DMS114 treated with DMSO at 0.1 percent for 48 hours (cell line): Measurements from ENCODE around the gene DMP1.

Source experiments
- DNase-seq: peaks from one replicate; lab custom pipeline; 2025; ENCODE audit not compliant: unreplicated experiment; lab: John Stamatoyannopoulos, UW

DMP1 gene, protein sequence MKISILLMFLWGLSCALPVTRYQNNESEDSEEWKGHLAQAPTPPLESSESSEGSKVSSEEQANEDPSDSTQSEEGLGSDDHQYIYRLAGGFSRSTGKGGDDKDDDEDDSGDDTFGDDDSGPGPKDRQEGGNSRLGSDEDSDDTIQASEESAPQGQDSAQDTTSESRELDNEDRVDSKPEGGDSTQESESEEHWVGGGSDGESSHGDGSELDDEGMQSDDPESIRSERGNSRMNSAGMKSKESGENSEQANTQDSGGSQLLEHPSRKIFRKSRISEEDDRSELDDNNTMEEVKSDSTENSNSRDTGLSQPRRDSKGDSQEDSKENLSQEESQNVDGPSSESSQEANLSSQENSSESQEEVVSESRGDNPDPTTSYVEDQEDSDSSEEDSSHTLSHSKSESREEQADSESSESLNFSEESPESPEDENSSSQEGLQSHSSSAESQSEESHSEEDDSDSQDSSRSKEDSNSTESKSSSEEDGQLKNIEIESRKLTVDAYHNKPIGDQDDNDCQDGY

DNA sequence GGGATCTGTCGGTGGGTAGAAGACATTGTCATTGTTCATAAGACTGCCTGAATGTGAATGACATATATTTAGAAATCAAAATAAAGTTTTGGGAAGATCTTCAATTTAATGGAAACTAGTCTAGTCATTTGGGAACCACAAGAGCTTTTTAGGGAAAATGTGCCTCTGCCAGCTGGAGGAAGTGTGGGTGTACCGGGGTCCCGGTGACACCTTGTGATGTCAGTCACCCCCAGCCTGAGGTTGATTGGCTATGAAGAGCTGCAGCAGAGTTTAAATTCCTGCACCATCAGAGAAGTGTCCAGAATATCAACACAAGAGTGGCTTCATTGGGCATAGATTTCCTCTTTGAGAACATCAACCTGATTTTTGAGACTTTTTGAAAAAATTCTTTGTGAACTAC lies at the start of gene DMP1:
TSS of gene DMP1 (plus strand) at position 301 of the 400 bp plus-strand sequence. CDS start 6,213 bp downstream, outside the sequence.
- no peak for DNase-seq

GRCh38 chr4:87601361-87601760 lies 48.7 kb upstream of the DMP1 start:
- DNase-seq = no peak

- DNase-seq = no peak
Measured at GRCh38 chr4:87608229-87608628, 41.9 kb upstream of the DMP1 start, which contains the start of gene DSPP. Gene DSPP, plus strand, starts transcription at chr4:87608529. Its CDS starts 2,380 bp downstream, at chr4:87610909.

DNA sequence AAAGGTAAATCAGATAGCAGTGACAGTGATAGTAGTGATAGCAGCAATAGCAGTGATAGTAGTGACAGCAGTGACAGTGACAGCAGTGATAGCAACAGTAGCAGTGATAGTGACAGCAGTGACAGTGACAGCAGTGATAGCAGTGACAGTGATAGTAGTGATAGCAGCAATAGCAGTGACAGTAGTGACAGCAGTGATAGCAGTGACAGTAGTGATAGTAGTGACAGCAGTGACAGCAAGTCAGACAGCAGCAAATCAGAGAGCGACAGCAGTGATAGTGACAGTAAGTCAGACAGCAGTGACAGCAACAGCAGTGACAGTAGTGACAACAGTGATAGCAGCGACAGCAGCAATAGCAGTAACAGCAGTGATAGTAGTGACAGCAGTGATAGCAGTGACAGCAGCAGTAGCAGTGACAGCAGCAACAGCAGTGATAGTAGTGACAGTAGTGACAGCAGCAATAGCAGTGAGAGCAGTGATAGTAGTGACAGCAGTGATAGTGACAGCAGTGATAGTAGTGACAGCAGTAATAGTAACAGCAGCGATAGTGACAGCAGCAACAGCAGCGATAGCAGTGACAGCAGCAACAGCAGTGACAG lies 35.7 kb upstream of the DMP1 start:
- no peak for DNase-seq

DNA sequence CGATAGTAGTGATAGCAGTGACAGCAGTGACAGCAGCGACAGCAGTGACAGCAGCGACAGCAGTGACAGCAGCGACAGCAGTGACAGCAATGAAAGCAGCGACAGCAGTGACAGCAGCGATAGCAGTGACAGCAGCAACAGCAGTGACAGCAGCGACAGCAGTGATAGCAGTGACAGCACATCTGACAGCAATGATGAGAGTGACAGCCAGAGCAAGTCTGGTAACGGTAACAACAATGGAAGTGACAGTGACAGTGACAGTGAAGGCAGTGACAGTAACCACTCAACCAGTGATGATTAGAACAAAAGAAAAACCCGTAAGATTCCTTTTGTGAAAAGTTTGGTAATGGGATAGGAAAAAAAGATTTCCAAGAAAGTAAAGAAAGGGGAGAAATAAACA lies 33.8 kb upstream of the DMP1 start:
- no peak for DNase-seq

GRCh38 chr4:87620086-87620485 lies 30.0 kb upstream of the DMP1 start:
- DNase-seq = no peak

DNA sequence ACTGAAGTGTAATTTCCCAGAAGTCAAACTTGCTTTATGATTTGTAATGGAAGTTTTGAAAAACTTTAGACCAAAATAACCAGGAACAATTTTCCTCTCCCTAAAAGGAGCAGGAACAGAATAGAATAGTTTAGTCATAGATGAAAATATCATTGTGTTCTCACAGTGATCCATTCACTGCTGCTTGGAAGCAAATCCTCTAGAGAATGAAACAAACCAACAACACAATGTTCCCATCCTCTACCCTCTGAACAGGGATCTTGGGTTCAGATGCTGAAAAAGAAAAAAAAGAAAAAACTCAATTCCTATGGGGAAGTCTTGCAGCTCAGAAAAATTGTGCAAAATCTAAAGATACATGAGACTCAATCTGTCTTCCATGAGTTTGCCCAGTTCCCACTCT lies 29.6 kb upstream of the DMP1 start:
- no peak for DNase-seq

DNA sequence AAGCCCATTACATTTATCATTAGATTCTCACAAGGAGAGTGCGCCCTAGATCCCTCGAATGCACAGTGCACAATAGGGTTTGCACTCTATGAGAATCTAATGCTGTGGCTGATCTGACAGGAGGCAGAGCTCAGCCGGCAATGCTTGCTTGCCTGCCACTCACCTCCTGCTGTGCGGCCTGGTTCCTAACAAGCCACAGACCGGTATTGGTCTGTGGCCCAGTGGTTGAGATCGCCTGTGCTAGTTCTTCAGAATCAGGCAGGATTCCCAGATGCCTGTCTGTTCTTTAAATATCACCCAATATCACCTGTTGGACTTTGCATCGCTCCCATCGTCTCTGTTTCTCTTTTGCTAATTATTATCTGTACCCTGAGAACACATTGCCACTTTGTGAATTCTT lies 27.8 kb upstream of the DMP1 start:
- DNase-seq = no peak

DNA sequence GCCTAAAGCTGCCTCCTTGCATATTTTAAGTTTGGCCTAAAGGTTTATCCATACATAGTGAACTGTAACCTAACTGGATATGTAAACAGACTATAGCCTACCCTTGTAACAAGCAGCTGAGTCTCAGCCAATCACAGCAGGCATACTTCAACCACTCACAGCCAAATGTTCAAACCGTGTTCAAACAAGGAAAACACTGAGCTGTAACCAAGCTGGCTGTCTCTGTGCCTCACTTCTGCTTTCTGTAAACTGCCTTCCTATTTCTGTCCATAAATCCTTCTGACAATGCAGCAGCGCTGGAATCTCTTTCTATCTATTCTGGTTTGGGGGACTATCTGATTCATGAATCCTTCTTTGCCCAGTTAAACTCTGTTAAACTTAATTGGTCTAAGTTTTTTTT lies 25.4 kb upstream of the DMP1 start:
- DNase-seq = no peak

DNA sequence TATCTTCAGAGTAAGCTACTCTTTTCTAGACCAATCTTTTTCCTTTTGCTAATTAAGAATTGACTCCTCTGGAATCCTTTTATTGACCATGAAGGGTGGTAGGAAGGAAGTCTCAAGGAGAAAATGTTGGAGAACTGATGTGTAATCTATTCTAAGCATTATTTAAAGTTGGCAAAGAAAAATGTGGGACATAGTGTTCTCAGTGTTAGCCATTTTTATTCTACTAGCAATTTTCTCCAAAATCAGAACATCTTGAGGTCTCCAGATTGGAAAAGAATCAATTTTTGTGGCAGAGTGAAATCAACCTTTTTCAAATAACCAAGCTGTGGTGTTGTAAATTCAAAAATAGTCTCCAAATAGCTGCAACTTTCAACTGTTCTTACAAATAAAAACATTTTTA lies 18.4 kb upstream of the DMP1 start:
- no peak for DNase-seq

- DNase-seq = no peak
Measured at GRCh38 chr4:87632469-87632868, 17.6 kb upstream of the DMP1 start.

GRCh38 chr4:87633243-87633642 lies 16.8 kb upstream of the DMP1 start:
- no peak for DNase-seq

GRCh38 chr4:87644286-87644685 lies 5.8 kb upstream of the DMP1 start:
- no peak for DNase-seq

DNA sequence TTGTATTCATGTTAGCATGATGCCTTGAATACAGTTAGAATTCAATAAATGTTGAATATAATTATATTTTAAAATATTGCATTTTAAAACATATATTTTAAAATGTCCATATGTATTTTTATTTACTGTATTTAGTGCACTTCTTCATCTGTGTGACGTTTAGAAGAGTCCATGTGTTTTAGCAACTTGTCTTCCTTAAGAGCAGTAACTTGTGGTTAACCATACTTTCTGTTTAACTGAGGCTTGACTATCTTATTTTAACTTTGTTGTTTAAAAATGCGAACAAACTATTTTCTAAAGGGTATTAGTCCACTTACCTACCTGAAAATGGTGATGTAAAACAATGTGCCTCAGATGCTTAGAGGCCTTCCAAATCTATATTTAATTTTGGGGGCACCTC lies 858 bp downstream of the DMP1 start:
- no peak for DNase-seq

DNA sequence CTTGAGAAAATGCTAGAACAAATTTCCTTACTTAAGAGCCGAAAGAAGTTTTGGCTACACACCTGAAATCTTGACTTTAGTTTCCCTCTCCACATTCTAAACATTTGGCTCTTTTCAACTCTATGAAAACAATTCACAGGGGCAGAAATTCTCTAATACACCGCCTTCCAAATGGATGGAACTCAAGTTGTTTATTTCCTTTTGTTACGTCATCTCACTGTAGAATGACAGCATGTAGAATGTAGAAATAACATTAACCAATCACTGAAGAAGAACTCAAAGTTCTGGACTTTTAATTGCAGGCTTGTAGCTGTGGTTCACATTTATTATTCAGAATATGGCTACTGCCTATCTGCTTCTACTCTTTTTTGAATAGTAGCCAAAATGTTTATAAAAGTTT lies 1.9 kb downstream of the DMP1 start:
- DNase-seq = no peak

DNA sequence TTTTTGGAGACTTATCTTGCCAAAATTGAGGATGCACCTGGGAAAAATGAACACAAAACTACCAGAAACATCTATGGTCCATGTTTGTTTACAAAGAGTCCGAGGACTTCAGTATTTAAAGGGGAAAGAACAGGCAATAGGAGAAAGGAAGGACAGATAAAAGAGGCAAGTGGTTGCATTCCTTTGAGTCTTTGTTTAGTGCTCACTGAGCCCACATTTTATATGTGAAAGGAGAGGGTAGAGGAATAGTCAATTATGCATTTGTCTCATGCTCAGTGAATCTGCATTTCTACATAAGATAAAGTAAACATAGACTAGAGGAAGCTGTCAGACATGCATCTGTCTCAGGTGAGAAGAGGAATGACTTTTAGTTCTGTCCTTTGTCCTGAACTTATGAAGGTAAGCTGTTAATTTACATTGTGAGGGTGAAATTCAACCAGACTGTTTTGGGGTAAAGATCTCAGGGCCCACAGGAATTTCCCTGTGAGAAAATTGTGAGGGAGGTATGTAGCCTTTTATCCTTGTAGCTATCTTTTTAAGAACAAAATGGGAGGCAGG lies 4.5 kb downstream of the DMP1 start:
- DNase-seq = no peak

DNA sequence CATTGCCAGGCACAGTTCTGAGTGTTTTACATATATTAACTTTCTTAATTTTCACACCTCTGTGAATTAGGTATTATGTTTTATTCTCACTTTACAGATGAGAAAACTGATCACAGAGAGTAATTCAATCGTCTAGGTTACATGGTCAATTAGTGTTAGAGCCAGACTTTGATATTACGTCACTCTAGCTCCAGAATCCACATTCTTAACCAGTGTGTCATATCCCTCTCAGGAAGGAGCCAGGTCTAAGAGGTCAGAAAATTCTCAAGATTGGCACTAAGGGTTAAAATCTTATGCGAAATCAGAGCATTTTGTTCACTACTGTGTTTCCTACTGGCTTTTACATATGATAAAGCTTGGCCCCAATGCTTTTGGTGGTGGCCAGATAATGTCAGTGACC lies 7.4 kb downstream of the DMP1 start:
- DNase-seq = no peak

DNA sequence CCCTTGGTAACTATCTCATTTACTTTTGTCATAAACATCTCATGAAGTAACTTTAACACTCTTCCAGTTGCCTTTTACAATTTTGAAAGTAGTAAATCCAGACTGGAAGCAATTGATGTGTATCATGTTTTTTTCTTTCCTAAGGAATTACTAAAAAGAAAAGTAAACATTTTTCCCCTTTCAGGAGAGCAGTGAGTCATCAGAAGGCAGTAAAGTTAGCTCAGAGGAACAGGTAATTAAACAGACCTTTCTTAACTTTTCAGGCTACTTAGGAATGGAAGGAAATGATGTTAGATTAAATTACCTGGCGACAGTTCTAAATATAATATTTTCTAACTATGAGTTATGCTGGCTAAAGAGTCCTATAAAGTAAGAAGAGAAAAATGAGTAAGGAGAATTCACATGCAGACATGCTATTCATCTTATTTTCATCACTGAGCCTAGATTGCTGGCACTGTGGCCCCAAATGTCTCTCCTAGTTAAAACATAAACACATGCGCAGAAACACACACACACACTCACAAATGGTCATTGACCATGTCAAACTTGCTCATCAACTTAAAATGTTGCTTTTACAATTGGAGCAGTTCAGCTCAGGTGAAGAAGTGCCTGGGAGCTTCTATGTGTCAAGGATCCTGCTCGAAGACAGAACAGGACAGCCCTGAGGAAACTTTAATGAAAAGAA lies 9.3 kb downstream of the DMP1 start:
- DNase-seq = no peak

- DNase-seq = no peak
Measured at GRCh38 chr4:87662871-87663270, 12.8 kb downstream of the DMP1 start.

DNA sequence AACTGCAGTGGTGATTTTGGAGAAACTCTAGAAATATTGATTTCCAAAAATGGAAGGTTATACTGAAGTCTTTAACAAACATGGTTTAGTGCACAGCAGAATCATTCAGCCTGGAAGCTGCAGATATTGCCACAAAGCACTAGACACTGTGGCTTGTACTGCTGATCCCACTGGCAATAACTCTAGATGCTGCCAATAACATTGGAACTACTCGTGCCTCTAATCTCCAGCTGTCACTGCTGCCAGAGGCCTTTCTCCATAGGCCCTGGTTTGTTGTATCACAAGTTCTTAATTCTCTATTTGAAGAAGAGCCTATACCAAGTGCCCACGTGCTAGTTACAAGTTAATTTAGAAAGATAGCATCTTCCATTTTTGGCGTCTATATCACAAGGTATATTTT lies 19.3 kb downstream of the DMP1 start:
- no peak for DNase-seq

DNA sequence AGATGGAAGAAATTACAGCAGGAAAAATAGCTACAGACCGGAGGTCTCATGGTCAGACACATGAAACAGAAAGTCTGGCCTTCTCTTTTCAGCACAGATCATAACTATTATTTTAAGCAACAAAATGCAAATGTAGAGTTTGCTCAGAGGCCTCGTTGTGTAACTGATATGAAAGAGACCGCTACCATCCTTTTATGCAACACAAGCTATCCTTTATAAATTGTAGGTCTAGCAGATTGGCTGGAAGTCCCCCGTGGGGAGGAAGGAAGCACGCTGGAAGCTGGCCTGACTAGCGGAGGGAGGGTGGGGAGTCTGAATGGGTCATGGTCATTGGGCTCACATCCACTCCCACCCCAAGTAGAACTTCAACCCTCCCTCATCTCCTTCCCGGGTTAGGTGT lies 27.7 kb downstream of the DMP1 start:
- no peak for DNase-seq
